ENCODE measurements around the gene PIK3CD. TPM values are rescaled to one million over a fixed set of nuclear protein-coding genes. Genes with fewer than 3 reads are reported as not detected.

Gene PIK3CD
- total RNA-seq, 1 donor from 2014 or later = 6.0 TPM

GRCh38 chr1:9766759-9767442 is 115.4 kb downstream of the PIK3CD start:
- DNase-seq (ENCODE audit: low spot score) = peak; percentile 9

- DNase-seq (ENCODE audit: low spot score) = no peak
Measured at GRCh38 chr1:9767964-9768668, 116.6 kb downstream of the PIK3CD start.

- no peak for DNase-seq (ENCODE audit: low spot score)
Measured at GRCh38 chr1:9768983-9769382, 117.5 kb downstream of the PIK3CD start.

- DNase-seq (ENCODE audit: low spot score) = no peak
Measured at GRCh38 chr1:9770298-9770697, 118.8 kb downstream of the PIK3CD start.

GRCh38 chr1:9774712-9775679 is 123.5 kb downstream of the PIK3CD start:
- no peak for DNase-seq (ENCODE audit: low spot score)

GRCh38 chr1:9776685-9777084 is 125.2 kb downstream of the PIK3CD start:
- DNase-seq (ENCODE audit: low spot score) = no peak

Other genes with a start within 250 kb of the PIK3CD start
- 6.0 TPM for gene SLC25A33, start 112.3 kb upstream of the PIK3CD start, total RNA-seq (ENCODE audit: insufficient read depth, low replicate concordance)
- gene TMEM201, start 62.8 kb upstream of the PIK3CD start, total RNA-seq (ENCODE audit: insufficient read depth, low replicate concordance) = 3.6 TPM
- 92.0 TPM for gene CLSTN1, start 172.2 kb downstream of the PIK3CD start, total RNA-seq (ENCODE audit: insufficient read depth, low replicate concordance)